ENCODE results near the gene BBS9.

The BBS9 gene

GRCh38 chr7:33425929-33426678, 296.7 kb downstream of the BBS9 start:
- H3K4me3 ChIP-seq (ENCODE audit: low read depth, low read length): no peak overlapping the region
- no peak for DNase-seq (ENCODE audit: low read depth)
- TF ChIP-seq CTCF (IDR thresholded peaks at IDR 0.05; ENCODE audit: low read depth, low read length, missing control alignments): no peak

- no peak for DNase-seq (ENCODE audit: low read depth)
- no peak for TF ChIP-seq CTCF (IDR thresholded peaks at IDR 0.05; ENCODE audit: low read depth, low read length, missing control alignments)
- no peak overlapping the region for H3K4me3 ChIP-seq (ENCODE audit: low read depth, low read length)
These were observed 299.1 kb downstream of the BBS9 start for GRCh38 chr7:33428415-33428814.

- TF ChIP-seq CTCF (IDR thresholded peaks at IDR 0.05; ENCODE audit: low read depth, low read length, missing control alignments): no peak
- H3K4me3 ChIP-seq (ENCODE audit: low read depth, low read length): no peak overlapping the region
- no peak for DNase-seq (ENCODE audit: low read depth)
These were observed 302.2 kb downstream of the BBS9 start for GRCh38 chr7:33431543-33431942.

GRCh38 chr7:33432821-33433220, 303.5 kb downstream of the BBS9 start:
- DNase-seq (ENCODE audit: low read depth): no peak
- no peak for TF ChIP-seq CTCF (IDR thresholded peaks at IDR 0.05; ENCODE audit: low read depth, low read length, missing control alignments)
- no peak overlapping the region for H3K4me3 ChIP-seq (ENCODE audit: low read depth, low read length)

- no peak for DNase-seq (ENCODE audit: low read depth)
- H3K4me3 ChIP-seq (ENCODE audit: low read depth, low read length): no peak overlapping the region
- no peak for TF ChIP-seq CTCF (IDR thresholded peaks at IDR 0.05; ENCODE audit: low read depth, low read length, missing control alignments)
These were observed 304.0 kb downstream of the BBS9 start for GRCh38 chr7:33433357-33433756.

- no peak for DNase-seq (ENCODE audit: low read depth)
- TF ChIP-seq CTCF (IDR thresholded peaks at IDR 0.05; ENCODE audit: low read depth, low read length, missing control alignments): no peak
- H3K4me3 ChIP-seq (ENCODE audit: low read depth, low read length): no peak overlapping the region
These were observed 315.1 kb downstream of the BBS9 start for GRCh38 chr7:33444511-33444910.

- no peak overlapping the region for H3K4me3 ChIP-seq (ENCODE audit: low read depth, low read length)
- TF ChIP-seq CTCF (IDR thresholded peaks at IDR 0.05; ENCODE audit: low read depth, low read length, missing control alignments): no peak
- no peak for DNase-seq (ENCODE audit: low read depth)
These were observed 317.2 kb downstream of the BBS9 start for GRCh38 chr7:33446551-33446950.

Data from GM12864 (cell line).